ENCODE data around the gene TRIM45. TPM values are rescaled to one million over a fixed set of nuclear protein-coding genes. Genes with fewer than 3 reads are reported as not detected.
"Not testable (repeated sequence)": the region's sequence is repeated elsewhere in the genome, so short reads cannot be mapped to it uniquely, and the experiment has no call there.

Gene TRIM45
- total RNA-seq, 4 donors from 2014 or later = 1.8 to 28.9 (median 4.4) TPM

DNA sequence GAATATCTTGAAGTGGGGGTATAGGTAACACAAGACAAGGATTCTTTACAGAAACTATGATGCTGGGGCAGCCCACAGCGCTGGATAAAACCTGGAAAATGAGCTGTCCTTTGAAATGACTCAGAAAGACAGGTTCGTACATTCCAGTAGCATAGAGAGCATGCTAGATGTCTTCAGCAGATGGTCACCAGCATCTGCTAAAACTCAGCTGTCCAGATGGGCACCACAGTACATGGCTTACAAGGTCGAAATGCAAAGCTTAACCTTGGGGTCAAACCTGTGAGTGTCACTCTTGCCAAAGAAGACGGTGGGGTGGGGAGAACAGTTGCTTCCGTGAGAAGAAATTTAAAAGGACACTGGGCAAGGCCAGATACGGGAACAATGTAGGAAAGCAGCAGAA, 41.3 kb upstream of the TRIM45 start:
- TF ChIP-seq, protein P1, sequence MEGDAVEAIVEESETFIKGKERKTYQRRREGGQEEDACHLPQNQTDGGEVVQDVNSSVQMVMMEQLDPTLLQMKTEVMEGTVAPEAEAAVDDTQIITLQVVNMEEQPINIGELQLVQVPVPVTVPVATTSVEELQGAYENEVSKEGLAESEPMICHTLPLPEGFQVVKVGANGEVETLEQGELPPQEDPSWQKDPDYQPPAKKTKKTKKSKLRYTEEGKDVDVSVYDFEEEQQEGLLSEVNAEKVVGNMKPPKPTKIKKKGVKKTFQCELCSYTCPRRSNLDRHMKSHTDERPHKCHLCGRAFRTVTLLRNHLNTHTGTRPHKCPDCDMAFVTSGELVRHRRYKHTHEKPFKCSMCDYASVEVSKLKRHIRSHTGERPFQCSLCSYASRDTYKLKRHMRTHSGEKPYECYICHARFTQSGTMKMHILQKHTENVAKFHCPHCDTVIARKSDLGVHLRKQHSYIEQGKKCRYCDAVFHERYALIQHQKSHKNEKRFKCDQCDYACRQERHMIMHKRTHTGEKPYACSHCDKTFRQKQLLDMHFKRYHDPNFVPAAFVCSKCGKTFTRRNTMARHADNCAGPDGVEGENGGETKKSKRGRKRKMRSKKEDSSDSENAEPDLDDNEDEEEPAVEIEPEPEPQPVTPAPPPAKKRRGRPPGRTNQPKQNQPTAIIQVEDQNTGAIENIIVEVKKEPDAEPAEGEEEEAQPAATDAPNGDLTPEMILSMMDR (IDR thresholded peaks at IDR 0.05) = no peak
- TF ChIP-seq POLR2A (IDR thresholded peaks at IDR 0.05) = no peak
- Histone ChIP-seq H3K27ac (no peak overlapping the region), H3K27me3 (no peaks in the 10 kb centered on the region), H3K4me1 (no peaks in the 10 kb centered on the region), H3K9me3 (no peaks in the 10 kb centered on the region), H3K4me3 (no peak overlapping the region), H3K36me3 (no peaks in the 10 kb centered on the region)
- DNase-seq = no peak

DNA sequence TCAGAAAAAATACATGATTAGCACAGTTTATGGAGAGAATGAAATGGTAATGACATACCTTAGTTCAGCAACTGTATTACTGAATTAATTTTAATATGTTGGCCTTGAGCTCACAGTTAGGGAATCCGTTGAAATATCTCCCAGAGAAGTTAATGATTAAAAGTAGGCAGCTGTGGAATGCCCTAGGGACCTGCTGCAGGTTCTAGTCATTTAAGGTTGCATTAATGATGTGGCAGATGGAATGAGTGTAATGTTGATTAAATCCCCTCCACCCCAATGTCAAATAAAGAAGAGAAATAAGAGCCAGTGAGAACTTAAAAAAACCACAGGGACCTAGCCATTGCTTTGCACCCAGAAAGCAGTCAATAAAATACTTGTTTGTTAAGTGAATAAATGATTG, 40.3 kb upstream of the TRIM45 start:
- H3K27ac ChIP-seq = no peak overlapping the region
- DNase-seq = no peak
- H3K36me3 ChIP-seq = no peaks in the 10 kb centered on the region
- H3K4me1 ChIP-seq = no peaks in the 10 kb centered on the region
- H3K4me3 ChIP-seq = no peak overlapping the region
- TF ChIP-seq, protein P1 (IDR thresholded peaks at IDR 0.05) = no peak
- TF ChIP-seq POLR2A (IDR thresholded peaks at IDR 0.05) = no peak
- H3K27me3 ChIP-seq = no peaks in the 10 kb centered on the region
- H3K9me3 ChIP-seq = no peaks in the 10 kb centered on the region

DNA sequence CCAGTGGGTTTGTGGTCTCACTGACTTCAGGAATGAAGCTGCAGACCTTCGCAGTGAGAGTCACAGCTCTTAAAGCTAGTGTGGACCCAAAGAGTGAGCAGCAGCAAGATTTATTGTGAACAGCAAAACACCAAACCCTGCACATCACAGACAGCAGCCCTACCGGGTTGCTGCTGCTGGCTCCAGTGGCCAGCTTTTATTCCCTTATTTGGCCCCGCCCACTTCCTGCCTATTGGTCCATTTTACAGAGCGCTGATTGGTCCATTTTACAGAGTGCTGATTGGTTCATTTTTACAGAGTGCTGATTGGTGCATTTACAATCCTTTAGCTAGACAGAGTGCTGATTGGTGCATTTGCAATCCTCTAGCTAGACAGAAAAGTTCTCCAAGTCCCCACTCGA, 29.8 kb upstream of the TRIM45 start:
- not testable (repeated sequence) for H3K9me3 ChIP-seq, DNase-seq, H3K27me3 ChIP-seq, H3K27ac ChIP-seq, H3K4me3 ChIP-seq, H3K36me3 ChIP-seq, H3K4me1 ChIP-seq

DNA sequence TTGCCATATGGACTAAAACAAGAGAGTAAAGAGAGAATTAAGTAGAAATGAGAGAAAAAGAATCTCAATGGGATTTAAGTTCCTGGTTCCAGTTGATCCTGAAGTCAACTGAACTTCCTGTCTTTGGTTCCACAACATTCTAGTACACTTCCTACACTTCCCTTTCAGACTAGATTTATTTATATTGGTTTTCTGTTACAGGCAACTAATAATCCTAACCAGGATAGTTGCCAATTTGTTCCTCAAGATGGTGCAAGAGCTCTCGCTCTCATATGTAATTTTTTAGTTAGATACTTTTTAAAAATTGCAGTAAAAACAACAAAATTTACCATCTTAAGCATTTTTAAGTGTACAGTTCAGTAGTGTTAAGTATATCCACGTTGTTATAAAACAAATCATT, 28.8 kb upstream of the TRIM45 start:
- Histone ChIP-seq H3K4me1 (no peaks in the 10 kb centered on the region), H3K36me3 (no peaks in the 10 kb centered on the region), H3K27me3 (no peaks in the 10 kb centered on the region), H3K4me3 (no peak overlapping the region), H3K27ac (no peak overlapping the region), H3K9me3 (no peaks in the 10 kb centered on the region)
- DNase-seq = no peak
- TF ChIP-seq, protein P1 (IDR thresholded peaks at IDR 0.05) = no peak
- no peak for TF ChIP-seq POLR2A (IDR thresholded peaks at IDR 0.05)

DNA sequence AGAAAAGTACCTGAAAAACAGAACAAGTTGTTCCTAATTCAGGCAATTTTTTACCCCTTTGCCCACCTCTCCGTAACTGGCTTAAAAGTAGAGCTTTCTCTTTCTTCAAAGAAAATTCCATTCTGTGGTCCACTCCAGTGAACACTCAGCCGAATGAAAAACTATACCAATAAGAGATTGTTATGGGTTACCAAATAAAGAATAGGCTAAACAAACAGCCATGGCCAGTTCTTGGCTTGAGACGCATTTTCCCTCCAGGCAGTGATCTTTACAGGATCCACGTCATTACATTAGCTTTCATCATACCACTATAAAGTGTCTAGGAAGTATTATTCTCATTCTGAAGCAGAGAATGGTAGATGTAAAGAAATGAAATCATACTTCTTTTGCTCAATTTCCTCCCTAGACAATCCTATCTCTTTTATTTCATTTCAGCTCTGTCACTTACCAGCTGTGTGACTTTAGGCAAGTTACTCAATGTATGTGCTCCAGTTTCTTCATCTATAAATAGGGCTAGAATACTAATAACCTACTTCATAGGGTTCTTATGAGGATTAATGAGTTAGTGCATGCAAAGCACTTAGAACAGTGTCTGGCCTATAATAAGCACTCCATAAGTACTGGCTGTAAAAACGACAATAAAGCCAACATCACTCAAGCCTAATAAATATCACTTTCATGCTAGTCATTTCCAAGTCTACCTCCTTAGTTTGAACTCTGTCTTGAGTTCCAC, 26.5 kb upstream of the TRIM45 start:
- no peak for DNase-seq
- no peak for TF ChIP-seq POLR2A (IDR thresholded peaks at IDR 0.05)
- TF ChIP-seq, protein P1 (IDR thresholded peaks at IDR 0.05) = no peak
- no peak overlapping the region for H3K4me3 ChIP-seq
- H3K4me1 ChIP-seq = no peaks in the 10 kb centered on the region
- no peaks in the 10 kb centered on the region for H3K36me3 ChIP-seq
- H3K27ac ChIP-seq = no peak overlapping the region
- H3K27me3 ChIP-seq = no peaks in the 10 kb centered on the region
- no peaks in the 10 kb centered on the region for H3K9me3 ChIP-seq

DNA sequence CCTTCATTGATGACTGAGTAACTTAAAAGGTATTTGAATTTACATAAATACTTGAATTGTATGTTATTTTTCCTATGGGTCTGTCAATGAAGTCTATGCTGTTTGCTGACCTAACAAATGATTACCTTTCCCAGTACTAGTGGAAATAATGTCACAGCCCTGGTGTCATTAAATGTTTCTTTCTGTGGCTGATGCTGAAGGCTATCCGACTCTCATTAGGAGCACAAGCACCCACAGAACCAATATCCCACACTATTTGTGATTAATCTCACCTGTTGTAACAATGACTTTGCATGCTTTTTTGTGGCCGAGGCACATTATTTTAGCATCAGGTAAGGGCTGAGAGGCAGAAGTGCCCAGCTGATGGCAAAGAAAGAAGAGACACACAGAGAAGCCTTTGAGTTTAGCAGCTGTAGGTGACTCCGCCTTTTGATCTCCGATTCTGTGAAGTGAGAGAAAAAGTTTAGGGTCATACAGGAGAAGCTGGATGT, 25.8 kb upstream of the TRIM45 start:
- Histone ChIP-seq H3K36me3 (no peaks in the 10 kb centered on the region), H3K4me3 (no peak overlapping the region), H3K27me3 (no peaks in the 10 kb centered on the region), H3K9me3 (no peaks in the 10 kb centered on the region), H3K27ac (no peak overlapping the region), H3K4me1 (no peaks in the 10 kb centered on the region)
- DNase-seq = no peak
- TF ChIP-seq POLR2A (IDR thresholded peaks at IDR 0.05) = no peak
- TF ChIP-seq, protein P1 (IDR thresholded peaks at IDR 0.05) = no peak
